Measurements from ENCODE around the gene CXCR6. TPM values are rescaled to one million over a fixed set of nuclear protein-coding genes. Genes with fewer than 3 reads are reported as not detected.

The CXCR6 gene
- total and polyA plus RNA-seq, 3 experiments from 2014 or later: 5.8 to 70.8 (median 5.9) TPM

- Histone ChIP-seq H3K4me3 (ENCODE audit: low read length) (no peak overlapping the region), H3K27ac (ENCODE audit: low read depth, low read length) (peak overlapping the region; percentile 13), H3K36me3 (ENCODE audit: insufficient read depth, low read length) (peaks cover 71% of the 10 kb centered on the region), H3K4me1 (ENCODE audit: insufficient read depth, low read length) (peaks cover 83% of the 10 kb centered on the region), H3K9me3 (ENCODE audit: low read length) (no peaks in the 10 kb centered on the region), H3K27me3 (ENCODE audit: insufficient read depth, low read length, poor library complexity, severe bottlenecking) (no peaks in the 10 kb centered on the region)
- ChIA-PET POLR2A (no interaction called here), CTCF (interaction anchor here (2.1 to 16.7 kb wide), 4 partner anchors 10 to 130 kb away, joined by 16 to 295 read pairs (median 22); no protein-coding TSS in a partner anchor)
- no peaks in the 10 kb centered on the region for H3K9me3 Mint-ChIP-seq
- peak overlapping the region; percentile 56 to 94 (median 65) for H3K4me3 Mint-ChIP-seq
- peak overlapping the region; percentile 90 to 95 (median 93) for H3K27ac Mint-ChIP-seq
- DNase-seq: no peak
- H3K27me3 Mint-ChIP-seq: no peaks in the 10 kb centered on the region
- H3K36me3 Mint-ChIP-seq: peaks cover 54 to 98% (median 66%) of the 10 kb centered on the region in 3 donors
- peaks cover 96 to 100% (median 100%) of the 10 kb centered on the region in 3 donors for H3K4me1 Mint-ChIP-seq
Observed at GRCh38 chr3:45949432-45949831, 6.2 kb downstream of the CXCR6 start.

GRCh38 chr3:45950131-45950530, 6.9 kb downstream of the CXCR6 start:
- H3K4me1 ChIP-seq (ENCODE audit: insufficient read depth, low read length): peaks cover 76% of the 10 kb centered on the region
- Mint-ChIP-seq H3K27ac (peak overlapping the region; percentile 60 to 95 (median 92)), H3K36me3 (peaks cover 57 to 98% (median 67%) of the 10 kb centered on the region in 3 donors), H3K4me1 (peaks cover 89 to 100% (median 95%) of the 10 kb centered on the region in 3 donors), H3K27me3 (no peaks in the 10 kb centered on the region), H3K9me3 (no peaks in the 10 kb centered on the region), H3K4me3 (peak overlapping the region; percentile 60 to 89 (median 73))
- POLR2A ChIA-PET: interaction anchor here (0.6 to 2.3 kb wide), 8 partner anchors 8 to 349 kb away, joined by 3 to 14 read pairs (median 4); no protein-coding TSS in a partner anchor
- CTCF ChIA-PET: interaction anchor here (0.9 to 4.3 kb wide), 10 partner anchors 11 to 424 kb away, joined by 3 to 22 read pairs (median 5); partner anchors contain the start of gene CCR5
- DNase-seq: no peak
- peak overlapping the region; percentile 13 for H3K27ac ChIP-seq (ENCODE audit: low read depth, low read length)
- H3K36me3 ChIP-seq (ENCODE audit: insufficient read depth, low read length): peaks cover 78% of the 10 kb centered on the region
- no peaks in the 10 kb centered on the region for H3K9me3 ChIP-seq (ENCODE audit: low read length)
- no peaks in the 10 kb centered on the region for H3K27me3 ChIP-seq (ENCODE audit: insufficient read depth, low read length, poor library complexity, severe bottlenecking)
- peak overlapping the region; percentile 24 for H3K4me3 ChIP-seq (ENCODE audit: low read length)

- Mint-ChIP-seq H3K27ac (peak overlapping the region; percentile 90 to 97 (median 93)), H3K36me3 (peaks cover 54 to 98% (median 69%) of the 10 kb centered on the region in 3 donors), H3K4me3 (peak overlapping the region; percentile 60 to 89 (median 73)), H3K9me3 (no peaks in the 10 kb centered on the region), H3K27me3 (no peaks in the 10 kb centered on the region), H3K4me1 (peaks cover 87 to 99% (median 88%) of the 10 kb centered on the region in 3 donors)
- H3K9me3 ChIP-seq (ENCODE audit: low read length): no peaks in the 10 kb centered on the region
- peak overlapping the region; percentile 30 for H3K27ac ChIP-seq (ENCODE audit: low read depth, low read length)
- H3K36me3 ChIP-seq (ENCODE audit: insufficient read depth, low read length): peaks cover 85% of the 10 kb centered on the region
- ChIA-PET CTCF (interaction anchor here (0.9 to 4.3 kb wide), 11 partner anchors 10 to 423 kb away, joined by 3 to 22 read pairs (median 5); partner anchors contain the start of gene CCR5), POLR2A (interaction anchor here (0.7 to 2.3 kb wide), 8 partner anchors 9 to 118 kb away, joined by 3 to 14 read pairs (median 4); no protein-coding TSS in a partner anchor)
- peaks cover 68% of the 10 kb centered on the region for H3K4me1 ChIP-seq (ENCODE audit: insufficient read depth, low read length)
- no peaks in the 10 kb centered on the region for H3K27me3 ChIP-seq (ENCODE audit: insufficient read depth, low read length, poor library complexity, severe bottlenecking)
- H3K4me3 ChIP-seq (ENCODE audit: low read length): peak overlapping the region; percentile 7
- peak in 4 of 5 donors; percentile 39 to 78 (median 68) for DNase-seq
Observed at GRCh38 chr3:45950686-45951600, 7.7 kb downstream of the CXCR6 start.

GRCh38 chr3:45951946-45952345, 8.7 kb downstream of the CXCR6 start:
- H3K9me3 Mint-ChIP-seq: no peaks in the 10 kb centered on the region
- H3K27ac Mint-ChIP-seq: peak overlapping the region; percentile 90 to 97 (median 93)

GRCh38 chr3:45952456-45952855, 9.2 kb downstream of the CXCR6 start:
- peaks cover 83% of the 10 kb centered on the region for H3K36me3 ChIP-seq (ENCODE audit: insufficient read depth, low read length)
- peaks cover 84 to 96% (median 84%) of the 10 kb centered on the region in 3 donors for H3K4me1 Mint-ChIP-seq
- ChIA-PET POLR2A (interaction anchor here (0.6 to 2.3 kb wide), 2 partner anchors 11 to 116 kb away, joined by 7 read pairs; no protein-coding TSS in a partner anchor), CTCF (interaction anchor here (1.6 to 4.3 kb wide), 4 partner anchors 8 to 131 kb away, joined by 3 to 22 read pairs (median 14); no protein-coding TSS in a partner anchor)
- no peak for DNase-seq
- no peaks in the 10 kb centered on the region for H3K27me3 Mint-ChIP-seq
- H3K9me3 ChIP-seq (ENCODE audit: low read length): no peaks in the 10 kb centered on the region
- H3K4me3 ChIP-seq (ENCODE audit: low read length): no peak overlapping the region
- peak overlapping the region; percentile 90 to 95 (median 93) for H3K27ac Mint-ChIP-seq
- H3K27me3 ChIP-seq (ENCODE audit: insufficient read depth, low read length, poor library complexity, severe bottlenecking): no peaks in the 10 kb centered on the region
- H3K36me3 Mint-ChIP-seq: peaks cover 51 to 96% (median 64%) of the 10 kb centered on the region in 3 donors
- H3K27ac ChIP-seq (ENCODE audit: low read depth, low read length): no peak overlapping the region
- no peaks in the 10 kb centered on the region for H3K9me3 Mint-ChIP-seq
- peak overlapping the region in 3 of 7 donors; percentile 16 to 75 (median 63) for H3K4me3 Mint-ChIP-seq
- H3K4me1 ChIP-seq (ENCODE audit: insufficient read depth, low read length): peaks cover 56% of the 10 kb centered on the region

More at GRCh38 chr3:45951946-45952345, 8.7 kb downstream of the CXCR6 start:
- Histone ChIP-seq H3K9me3 (ENCODE audit: low read length) (no peaks in the 10 kb centered on the region), H3K27ac (ENCODE audit: low read depth, low read length) (no peak overlapping the region), H3K4me3 (ENCODE audit: low read length) (peak overlapping the region; percentile 7), H3K4me1 (ENCODE audit: insufficient read depth, low read length) (peaks cover 57% of the 10 kb centered on the region), H3K27me3 (ENCODE audit: insufficient read depth, low read length, poor library complexity, severe bottlenecking) (no peaks in the 10 kb centered on the region), H3K36me3 (ENCODE audit: insufficient read depth, low read length) (peaks cover 83% of the 10 kb centered on the region)
- no peaks in the 10 kb centered on the region for H3K27me3 Mint-ChIP-seq
- POLR2A ChIA-PET: interaction anchor here (0.7 to 2.3 kb wide), 2 partner anchors 10 to 13 kb away, joined by 3 to 7 read pairs; no protein-coding TSS in a partner anchor
- H3K4me1 Mint-ChIP-seq: peaks cover 84 to 96% (median 84%) of the 10 kb centered on the region in 3 donors
- H3K4me3 Mint-ChIP-seq: peak overlapping the region in 5 of 7 donors; percentile 23 to 75 (median 63)
- no peak for DNase-seq
- peaks cover 51 to 96% (median 64%) of the 10 kb centered on the region in 3 donors for H3K36me3 Mint-ChIP-seq
- CTCF ChIA-PET: interaction anchor here (1.3 to 4.3 kb wide), 5 partner anchors 9 to 126 kb away, joined by 3 to 22 read pairs (median 13); no protein-coding TSS in a partner anchor

- Mint-ChIP-seq H3K27me3 (no peaks in the 10 kb centered on the region), H3K27ac (peak overlapping the region in 7 of 8 donors; percentile 56 to 95 (median 93)), H3K9me3 (no peaks in the 10 kb centered on the region), H3K4me3 (peak overlapping the region in 2 of 7 donors; percentile 6 to 54), H3K4me1 (peaks cover 84 to 96% (median 84%) of the 10 kb centered on the region in 3 donors), H3K36me3 (peaks cover 51 to 96% (median 56%) of the 10 kb centered on the region in 3 donors)
- Histone ChIP-seq H3K4me3 (ENCODE audit: low read length) (no peak overlapping the region), H3K36me3 (ENCODE audit: insufficient read depth, low read length) (peaks cover 86% of the 10 kb centered on the region), H3K27me3 (ENCODE audit: insufficient read depth, low read length, poor library complexity, severe bottlenecking) (no peaks in the 10 kb centered on the region), H3K9me3 (ENCODE audit: low read length) (no peaks in the 10 kb centered on the region), H3K4me1 (ENCODE audit: insufficient read depth, low read length) (peaks cover 57% of the 10 kb centered on the region), H3K27ac (ENCODE audit: low read depth, low read length) (no peak overlapping the region)
- ChIA-PET POLR2A (interaction anchor here (0.6 to 0.7 kb wide), 2 partner anchors 13 to 95 kb away, joined by 3 read pairs; no protein-coding TSS in a partner anchor), CTCF (interaction anchor here (0.8 to 1.6 kb wide), 6 partner anchors 9 to 130 kb away, joined by 3 to 6 read pairs (median 3); partner anchors contain the start of gene CXCR6)
- DNase-seq: no peak
Observed at GRCh38 chr3:45953536-45953935, 10.3 kb downstream of the CXCR6 start.

- Mint-ChIP-seq H3K36me3 (peaks cover 56 to 96% (median 58%) of the 10 kb centered on the region in 3 donors), H3K4me3 (peak overlapping the region in 2 of 7 donors; percentile 54 to 59), H3K4me1 (peaks cover 84 to 96% (median 84%) of the 10 kb centered on the region in 3 donors), H3K27ac (peak overlapping the region in 7 of 8 donors; percentile 68 to 95 (median 93)), H3K9me3 (no peaks in the 10 kb centered on the region), H3K27me3 (no peaks in the 10 kb centered on the region)
- H3K27me3 ChIP-seq (ENCODE audit: insufficient read depth, low read length, poor library complexity, severe bottlenecking): no peaks in the 10 kb centered on the region
- no peak for DNase-seq
- POLR2A ChIA-PET: no interaction called here
- no peak overlapping the region for H3K4me3 ChIP-seq (ENCODE audit: low read length)
- H3K27ac ChIP-seq (ENCODE audit: low read depth, low read length): no peak overlapping the region
- CTCF ChIA-PET: interaction anchor here (1.0 to 1.6 kb wide), 3 partner anchors 11 to 122 kb away, joined by 3 read pairs; partner anchors contain the start of gene CXCR6
- peaks cover 57% of the 10 kb centered on the region for H3K4me1 ChIP-seq (ENCODE audit: insufficient read depth, low read length)
- H3K36me3 ChIP-seq (ENCODE audit: insufficient read depth, low read length): peaks cover 86% of the 10 kb centered on the region
- no peaks in the 10 kb centered on the region for H3K9me3 ChIP-seq (ENCODE audit: low read length)
Observed at GRCh38 chr3:45954306-45954705, 11.0 kb downstream of the CXCR6 start.

Measured in CD8-positive, alpha-beta memory T cell (primary cell).